Dermis blood vessel endothelial cell (primary cell): ENCODE measurements around the gene CRISPLD2. TPM values are rescaled to one million over a fixed set of nuclear protein-coding genes. Genes with fewer than 3 reads are reported as not detected.
A peak's percentile ranks its signal among the peaks of the same experiment; 100 is the strongest.

Experiments used
- DNase-seq: peaks from one replicate; pipeline ENCODE4 v3.0.0; 2010
- total RNA-seq: library from RNA; depleted of rRNA; stranded (reverse); fragments of >200 nt; gene quantifications from 2 replicates; pipeline ENCODE4 v1.2.3, GENCODE V29; 2014

CRISPLD2 gene
- total RNA-seq, 1 donor from 2014 or later: 1.0 TPM

GRCh38 chr16:84800158-84800978, 19.4 kb upstream of the CRISPLD2 start:
- DNase-seq: peak; percentile 42

DNA sequence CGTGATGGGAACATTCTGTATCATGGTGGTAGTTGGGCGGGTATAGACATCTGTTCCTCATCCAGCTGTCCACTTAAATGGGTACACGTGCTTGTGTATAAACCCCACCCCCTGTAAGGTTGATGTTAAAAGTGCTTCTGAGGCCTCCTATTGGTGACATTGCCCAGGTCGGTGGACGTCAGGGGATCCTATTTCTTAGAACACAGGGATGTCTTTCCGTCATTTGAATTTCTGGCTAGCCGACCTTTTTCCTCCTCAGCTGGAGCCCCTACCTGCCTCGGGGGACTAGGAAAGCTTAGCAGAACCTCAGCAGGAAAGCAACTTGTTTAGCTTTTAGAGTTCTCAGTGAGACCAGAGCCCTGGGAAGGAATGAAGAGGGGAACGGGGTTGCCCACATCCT, 16.6 kb upstream of the CRISPLD2 start:
- no peak for DNase-seq

DNA sequence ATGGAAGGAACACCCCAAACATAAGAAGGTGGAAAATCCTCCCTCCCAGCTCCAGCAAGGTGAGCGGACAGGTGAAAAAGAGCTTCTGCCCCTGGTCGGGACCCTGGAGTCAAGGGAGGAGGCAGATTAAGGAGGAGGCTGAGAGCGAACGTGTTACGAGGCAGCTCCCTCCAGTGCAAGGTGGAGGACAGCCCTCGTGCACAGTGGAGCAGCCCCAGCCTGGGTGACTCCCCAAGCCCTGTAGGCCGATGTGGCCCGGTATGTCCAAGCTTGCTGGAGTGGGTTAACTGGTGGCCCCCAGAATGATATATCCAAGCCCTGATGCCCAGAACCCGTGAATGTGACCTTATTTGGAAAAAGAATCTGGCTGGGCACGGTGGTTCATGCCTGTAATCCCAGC, 15.5 kb upstream of the CRISPLD2 start:
- no peak for DNase-seq

GRCh38 chr16:84806256-84806889, 13.4 kb upstream of the CRISPLD2 start:
- peak; percentile 90 for DNase-seq

GRCh38 chr16:84806890-84807258, 12.9 kb upstream of the CRISPLD2 start:
- DNase-seq: no peak

GRCh38 chr16:84807776-84808175, 12.0 kb upstream of the CRISPLD2 start:
- no peak for DNase-seq

GRCh38 chr16:84808826-84809225, 11.0 kb upstream of the CRISPLD2 start:
- DNase-seq: no peak

GRCh38 chr16:84810518-84811273, 9.1 kb upstream of the CRISPLD2 start:
- DNase-seq: no peak

GRCh38 chr16:84811529-84811928, 8.3 kb upstream of the CRISPLD2 start:
- no peak for DNase-seq

- no peak for DNase-seq
Measured at GRCh38 chr16:84813141-84813934, 6.4 kb upstream of the CRISPLD2 start.

GRCh38 chr16:84815462-84815861, 4.3 kb upstream of the CRISPLD2 start:
- no peak for DNase-seq

GRCh38 chr16:84816023-84816422, 3.8 kb upstream of the CRISPLD2 start:
- no peak for DNase-seq

DNA sequence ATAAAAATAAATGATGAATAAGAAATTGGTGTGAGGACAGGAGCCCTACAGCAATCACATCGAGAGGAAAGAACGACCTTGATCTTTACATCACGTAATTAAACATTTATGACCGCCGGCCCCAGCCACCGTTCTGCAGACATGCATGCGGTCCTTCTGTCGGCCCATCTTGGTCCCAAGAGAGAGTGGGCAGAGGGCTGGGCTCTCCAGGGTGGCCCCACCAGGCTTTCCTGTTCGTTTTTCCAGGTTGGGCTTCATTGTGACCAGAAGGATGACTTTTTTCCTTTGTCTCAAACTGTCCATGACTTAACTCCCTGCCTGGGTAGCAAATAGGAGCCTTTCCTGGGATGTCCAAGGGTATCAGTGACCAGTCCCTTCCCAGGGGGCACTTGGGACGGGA, 3.3 kb upstream of the CRISPLD2 start:
- no peak for DNase-seq

- DNase-seq: no peak
Measured at GRCh38 chr16:84817206-84817605, 2.6 kb upstream of the CRISPLD2 start.

GRCh38 chr16:84817613-84818012, 2.2 kb upstream of the CRISPLD2 start:
- DNase-seq: no peak

DNA sequence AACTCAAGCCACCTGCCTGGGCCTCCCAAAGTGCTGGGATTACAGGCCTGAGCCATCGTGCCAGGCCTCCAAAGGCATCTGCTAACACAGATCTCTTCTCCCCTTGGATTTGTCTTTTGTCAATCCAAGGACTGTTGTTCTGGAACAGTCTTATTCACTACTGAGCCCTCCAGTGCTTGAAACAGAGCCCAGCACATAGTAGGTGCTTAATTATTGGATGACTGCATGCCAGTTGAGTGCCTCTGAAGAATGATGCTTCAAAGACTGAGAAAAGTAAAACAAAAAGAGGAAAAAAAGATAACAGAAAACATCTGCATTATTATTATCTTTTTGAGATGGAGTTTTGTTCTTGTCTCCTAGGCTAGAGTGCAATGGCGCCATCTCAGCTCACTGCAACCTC, 1.7 kb upstream of the CRISPLD2 start:
- DNase-seq: no peak

GRCh38 chr16:84818989-84819643, 669 bp upstream of the CRISPLD2 start:
- no peak for DNase-seq

DNA sequence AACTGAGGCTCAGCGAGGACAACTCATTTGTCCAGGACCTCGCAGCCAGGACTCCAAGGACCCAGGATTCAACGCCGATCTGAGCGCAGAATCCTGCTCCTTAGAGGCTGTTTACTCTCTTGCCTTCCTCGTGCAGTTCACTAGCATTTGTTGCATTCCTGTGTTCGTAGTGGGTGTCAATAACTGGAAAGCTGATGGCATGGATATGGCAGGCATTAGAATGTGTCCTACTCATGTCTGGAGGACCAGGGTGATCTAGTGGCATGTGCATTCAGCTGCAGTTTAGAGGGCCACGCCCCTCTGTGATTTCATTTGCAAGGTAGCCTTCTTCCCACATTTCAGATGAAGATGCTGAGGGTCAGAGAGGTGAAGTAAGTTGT, 510 bp downstream of the CRISPLD2 start:
- DNase-seq: no peak

- no peak for DNase-seq
Measured at GRCh38 chr16:84820771-84821170, 986 bp downstream of the CRISPLD2 start.

DNA sequence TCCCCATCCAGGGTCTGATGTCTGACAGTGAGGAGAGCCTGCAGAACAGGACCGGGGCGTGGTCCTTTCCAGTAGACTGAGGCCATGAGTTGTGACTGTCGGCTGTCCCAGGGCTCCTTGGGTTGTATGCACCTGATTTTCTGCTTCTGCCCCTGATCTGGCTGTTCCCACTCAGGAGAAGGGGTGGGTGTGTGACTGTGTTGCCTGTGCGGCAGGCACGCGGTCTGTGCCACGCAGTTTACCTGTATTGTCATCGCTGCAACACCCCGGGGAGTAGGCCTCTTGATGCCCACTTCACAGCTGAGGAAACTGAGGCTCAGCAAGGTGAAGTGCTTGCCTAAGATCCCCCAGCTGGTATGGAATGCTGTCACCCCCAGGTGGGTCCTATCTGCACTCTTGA, 1.4 kb downstream of the CRISPLD2 start:
- DNase-seq: no peak

DNA sequence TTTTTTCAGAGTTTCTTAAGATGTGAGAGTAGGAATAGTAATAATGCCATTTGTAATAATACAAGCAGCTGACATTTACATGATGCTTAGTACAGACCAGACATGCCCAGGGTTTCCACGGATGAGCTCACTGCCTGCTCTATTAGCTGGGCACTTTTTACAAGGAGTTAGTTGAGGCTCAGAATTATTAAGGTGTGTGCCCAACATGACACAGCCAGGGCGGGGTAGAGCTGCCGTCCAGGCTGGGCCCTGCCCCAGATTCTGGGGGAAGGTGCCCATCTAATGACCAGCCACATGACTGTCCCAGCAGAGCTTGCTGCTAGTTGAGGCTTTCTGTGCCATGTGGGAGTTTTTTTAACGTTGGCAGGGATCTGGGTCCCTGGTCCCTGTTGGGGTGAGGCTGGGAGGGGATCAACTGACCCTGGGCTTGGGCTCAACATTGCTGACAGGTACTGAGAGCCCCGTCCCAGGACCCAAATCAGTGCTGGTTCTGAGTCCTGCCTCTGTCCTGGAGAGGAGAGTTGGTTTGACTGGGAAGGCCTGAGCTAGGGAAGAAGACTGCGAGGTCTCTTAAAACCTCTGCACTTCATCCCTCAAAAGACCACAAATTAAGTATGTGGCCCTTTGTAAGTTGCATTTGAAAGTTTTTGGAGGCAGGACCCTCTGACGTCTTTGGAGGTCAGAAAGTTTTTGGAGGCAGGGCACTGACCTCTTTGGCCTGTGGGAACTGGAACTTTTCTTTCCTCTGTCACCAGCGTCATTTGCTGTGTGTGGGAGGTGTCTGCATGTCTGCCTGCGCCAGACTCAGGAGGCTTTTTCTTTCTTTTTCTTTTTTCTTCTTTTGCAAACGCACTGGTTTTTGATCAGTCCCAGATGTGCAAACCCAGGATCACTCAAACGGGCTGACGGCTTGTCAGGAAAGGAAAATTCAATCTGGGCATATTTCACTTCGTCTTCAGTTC, 2.2 kb downstream of the CRISPLD2 start:
- no peak for DNase-seq
